ENCODE results near the gene CDC45. TPM values are rescaled to one million over a fixed set of nuclear protein-coding genes. Genes with fewer than 3 reads are reported as not detected.

The CDC45 gene
- total and polyA plus RNA-seq, 2 donors: 5.1 to 31.7 TPM

- H3K27ac ChIP-seq (ENCODE audit: low read depth in 1 of 2, low read length in 1 of 2): no peak overlapping the region
- whole genome bisulfite sequencing: 95% methylated on average over 7 of the region's 7 CpGs
Observed at GRCh38 chr22:19550382-19550781, 70.7 kb downstream of the CDC45 start.

GRCh38 chr22:19553201-19553600, 73.5 kb downstream of the CDC45 start:
- Histone ChIP-seq H3K27me3 (ENCODE audit: control insufficient read depth in 2 of 2, insufficient read depth in 1 of 2, low read length in 1 of 2) (no peaks in the 10 kb centered on the region), H3K4me1 (ENCODE audit: control insufficient read depth in 2 of 2, insufficient read depth in 2 of 2, low read length in 2 of 2) (no peaks in the 10 kb centered on the region), H3K27ac (ENCODE audit: low read depth in 1 of 2, low read length in 1 of 2) (no peak overlapping the region), H3K9me3 (ENCODE audit: control insufficient read depth in 2 of 2, insufficient read depth in 1 of 2, low read length in 1 of 2) (peaks cover 0 to 3% of the 10 kb centered on the region in 2 donors), H3K4me3 (ENCODE audit: low read length in 2 of 2) (no peak overlapping the region), H3K36me3 (ENCODE audit: control insufficient read depth in 2 of 2, insufficient read depth in 2 of 2, low read length in 1 of 2) (no peaks in the 10 kb centered on the region)
- no peak for DNase-seq (ENCODE audit: low read depth in 6 of 9, low spot score in 9 of 9)
- WGBS: over 99% methylated on average over 2 of the region's 2 CpGs

More at GRCh38 chr22:19550382-19550781, 70.7 kb downstream of the CDC45 start:
- no peak overlapping the region for H3K4me3 ChIP-seq (ENCODE audit: low read length in 2 of 2)
- peaks cover 0 to 3% of the 10 kb centered on the region in 2 donors for H3K9me3 ChIP-seq (ENCODE audit: control insufficient read depth in 2 of 2, insufficient read depth in 1 of 2, low read length in 1 of 2)
- no peaks in the 10 kb centered on the region for H3K36me3 ChIP-seq (ENCODE audit: control insufficient read depth in 2 of 2, insufficient read depth in 2 of 2, low read length in 1 of 2)
- DNase-seq (ENCODE audit: low read depth in 6 of 9, low spot score in 9 of 9): no peak
- no peaks in the 10 kb centered on the region for H3K4me1 ChIP-seq (ENCODE audit: control insufficient read depth in 2 of 2, insufficient read depth in 2 of 2, low read length in 2 of 2)
- no peaks in the 10 kb centered on the region for H3K27me3 ChIP-seq (ENCODE audit: control insufficient read depth in 2 of 2, insufficient read depth in 1 of 2, low read length in 1 of 2)

- no peak for DNase-seq (ENCODE audit: low read depth in 6 of 9, low spot score in 9 of 9)
Observed at GRCh38 chr22:19554834-19555404, 75.2 kb downstream of the CDC45 start.

GRCh38 chr22:19555651-19556050, 75.9 kb downstream of the CDC45 start:
- Histone ChIP-seq H3K9me3 (ENCODE audit: control insufficient read depth in 2 of 2, insufficient read depth in 1 of 2, low read length in 1 of 2) (no peaks in the 10 kb centered on the region), H3K4me3 (ENCODE audit: low read length in 2 of 2) (no peak overlapping the region), H3K36me3 (ENCODE audit: control insufficient read depth in 2 of 2, insufficient read depth in 2 of 2, low read length in 1 of 2) (no peaks in the 10 kb centered on the region), H3K27ac (ENCODE audit: low read depth in 1 of 2, low read length in 1 of 2) (no peak overlapping the region), H3K27me3 (ENCODE audit: control insufficient read depth in 2 of 2, insufficient read depth in 1 of 2, low read length in 1 of 2) (no peaks in the 10 kb centered on the region), H3K4me1 (ENCODE audit: control insufficient read depth in 2 of 2, insufficient read depth in 2 of 2, low read length in 2 of 2) (no peaks in the 10 kb centered on the region)
- DNase-seq (ENCODE audit: low read depth in 6 of 9, low spot score in 9 of 9): no peak
- 94% methylated on average over 6 of the region's 6 CpGs for WGBS

More at GRCh38 chr22:19554834-19555404, 75.2 kb downstream of the CDC45 start:
- Histone ChIP-seq H3K36me3 (ENCODE audit: control insufficient read depth in 2 of 2, insufficient read depth in 2 of 2, low read length in 1 of 2) (no peaks in the 10 kb centered on the region), H3K9me3 (ENCODE audit: control insufficient read depth in 2 of 2, insufficient read depth in 1 of 2, low read length in 1 of 2) (no peaks in the 10 kb centered on the region), H3K27me3 (ENCODE audit: control insufficient read depth in 2 of 2, insufficient read depth in 1 of 2, low read length in 1 of 2) (no peaks in the 10 kb centered on the region), H3K4me1 (ENCODE audit: control insufficient read depth in 2 of 2, insufficient read depth in 2 of 2, low read length in 2 of 2) (no peaks in the 10 kb centered on the region), H3K27ac (ENCODE audit: low read depth in 1 of 2, low read length in 1 of 2) (no peak overlapping the region), H3K4me3 (ENCODE audit: low read length in 2 of 2) (no peak overlapping the region)
- WGBS: 95% methylated on average over 12 of the region's 12 CpGs

GRCh38 chr22:19556963-19557545, 77.3 kb downstream of the CDC45 start:
- 97% methylated on average over 10 of the region's 10 CpGs for WGBS
- Histone ChIP-seq H3K9me3 (ENCODE audit: control insufficient read depth in 2 of 2, insufficient read depth in 1 of 2, low read length in 1 of 2) (no peaks in the 10 kb centered on the region), H3K36me3 (ENCODE audit: control insufficient read depth in 2 of 2, insufficient read depth in 2 of 2, low read length in 1 of 2) (no peaks in the 10 kb centered on the region), H3K4me1 (ENCODE audit: control insufficient read depth in 2 of 2, insufficient read depth in 2 of 2, low read length in 2 of 2) (no peaks in the 10 kb centered on the region), H3K4me3 (ENCODE audit: low read length in 2 of 2) (no peak overlapping the region), H3K27me3 (ENCODE audit: control insufficient read depth in 2 of 2, insufficient read depth in 1 of 2, low read length in 1 of 2) (no peaks in the 10 kb centered on the region), H3K27ac (ENCODE audit: low read depth in 1 of 2, low read length in 1 of 2) (no peak overlapping the region)
- no peak for DNase-seq (ENCODE audit: low read depth in 6 of 9, low spot score in 9 of 9)

- H3K36me3 ChIP-seq (ENCODE audit: control insufficient read depth in 2 of 2, insufficient read depth in 2 of 2, low read length in 1 of 2): no peaks in the 10 kb centered on the region
- H3K9me3 ChIP-seq (ENCODE audit: control insufficient read depth in 2 of 2, insufficient read depth in 1 of 2, low read length in 1 of 2): no peaks in the 10 kb centered on the region
- H3K27me3 ChIP-seq (ENCODE audit: control insufficient read depth in 2 of 2, insufficient read depth in 1 of 2, low read length in 1 of 2): no peaks in the 10 kb centered on the region
- WGBS: 91% methylated on average over 9 of the region's 9 CpGs
- no peak overlapping the region for H3K4me3 ChIP-seq (ENCODE audit: low read length in 2 of 2)
- H3K27ac ChIP-seq (ENCODE audit: low read depth in 1 of 2, low read length in 1 of 2): no peak overlapping the region
- no peak for DNase-seq (ENCODE audit: low read depth in 6 of 9, low spot score in 9 of 9)
- no peaks in the 10 kb centered on the region for H3K4me1 ChIP-seq (ENCODE audit: control insufficient read depth in 2 of 2, insufficient read depth in 2 of 2, low read length in 2 of 2)
Observed at GRCh38 chr22:19559324-19559811, 79.6 kb downstream of the CDC45 start.

- H3K27ac ChIP-seq (ENCODE audit: low read depth in 1 of 2, low read length in 1 of 2): no peak overlapping the region
- H3K4me3 ChIP-seq (ENCODE audit: low read length in 2 of 2): no peak overlapping the region
- 96% methylated on average over 2 of the region's 2 CpGs for WGBS
- no peaks in the 10 kb centered on the region for H3K4me1 ChIP-seq (ENCODE audit: control insufficient read depth in 2 of 2, insufficient read depth in 2 of 2, low read length in 2 of 2)
- no peaks in the 10 kb centered on the region for H3K27me3 ChIP-seq (ENCODE audit: control insufficient read depth in 2 of 2, insufficient read depth in 1 of 2, low read length in 1 of 2)
- H3K9me3 ChIP-seq (ENCODE audit: control insufficient read depth in 2 of 2, insufficient read depth in 1 of 2, low read length in 1 of 2): no peaks in the 10 kb centered on the region
- DNase-seq (ENCODE audit: low read depth in 6 of 9, low spot score in 9 of 9): no peak
- H3K36me3 ChIP-seq (ENCODE audit: control insufficient read depth in 2 of 2, insufficient read depth in 2 of 2, low read length in 1 of 2): no peaks in the 10 kb centered on the region
Observed at GRCh38 chr22:19559956-19560355, 80.2 kb downstream of the CDC45 start.

- 93% methylated on average over 11 of the region's 11 CpGs for WGBS
Observed at GRCh38 chr22:19565382-19566278, 85.9 kb downstream of the CDC45 start.

More at GRCh38 chr22:19565382-19566278, 85.9 kb downstream of the CDC45 start:
- Histone ChIP-seq H3K27me3 (ENCODE audit: control insufficient read depth in 2 of 2, insufficient read depth in 1 of 2, low read length in 1 of 2) (no peaks in the 10 kb centered on the region), H3K4me3 (ENCODE audit: low read length in 2 of 2) (no peak overlapping the region), H3K9me3 (ENCODE audit: control insufficient read depth in 2 of 2, insufficient read depth in 1 of 2, low read length in 1 of 2) (no peaks in the 10 kb centered on the region), H3K27ac (ENCODE audit: low read depth in 1 of 2, low read length in 1 of 2) (no peak overlapping the region), H3K36me3 (ENCODE audit: control insufficient read depth in 2 of 2, insufficient read depth in 2 of 2, low read length in 1 of 2) (no peaks in the 10 kb centered on the region), H3K4me1 (ENCODE audit: control insufficient read depth in 2 of 2, insufficient read depth in 2 of 2, low read length in 2 of 2) (no peaks in the 10 kb centered on the region)
- no peak for DNase-seq (ENCODE audit: low read depth in 6 of 9, low spot score in 9 of 9)

Measured in thymus (tissue), 11 donors.